Thyroid gland (tissue), 4 donors: ENCODE measurements around the gene HCN3. TPM values are rescaled to one million over a fixed set of nuclear protein-coding genes. Genes with fewer than 3 reads are reported as not detected.

ENCODE experiments used
- DNase-seq, 2 donors: peaks; one replicate each; pipeline ENCODE4 v3.0.0-alpha.2; 2019
- H3K27ac ChIP-seq, 3 donors: fragments of 200-600 bp; sonication (generic); 1 replicate in 2 of 3; 2 replicates in 1 of 3; pipeline ENCODE4 v1.5.1; 2016 to 2019; ENCODE audit warnings: mild to moderate bottlenecking in 1 of 3, moderate library complexity in 1 of 3
- H3K27me3 ChIP-seq: fragments of 200-600 bp; sonication (generic); one replicate; pipeline ENCODE4 v1.5.1; 2019
- H3K36me3 ChIP-seq, 2 donors: fragments of 200-600 bp; sonication (generic); one replicate each; pipeline ENCODE4 v1.5.1; 2016 to 2019
- H3K4me1 ChIP-seq, 2 donors: fragments of 200-600 bp; sonication (generic); one replicate each; pipeline ENCODE4 v1.5.1; 2017 to 2019
- H3K4me3 ChIP-seq, 3 donors: fragments of 200-600 bp; sonication (generic); replicated peaks in 1 of 3; 1 replicate in 2 of 3; 2 replicates in 1 of 3; pipeline ENCODE4 v1.5.1; 2016; ENCODE audit warnings: mild to moderate bottlenecking in 1 of 3
- H3K9me3 ChIP-seq: fragments of 200-600 bp; sonication (generic); one replicate; pipeline ENCODE4 v1.5.1; 2017
- POLR2A ChIP-seq, 2 donors: fragments of 450-650 bp; IDR thresholded peaks; one replicate each; pipeline ENCODE4 v1.6.1; 2017; ENCODE audit warnings: antibody characterized with exemption in 2 of 2, mild to moderate bottlenecking in 2 of 2, moderate library complexity in 1 of 2
- WGBS, 2 donors: methylation state at CpG; one replicate each; pipeline ENCODE4 v1.1.5; 2017; 5-methylcytosine and 5-hydroxymethylcytosine counted together
- intact Hi-C: fragments of 100-400 bp; cut with DNase I; formaldehyde crosslinking; loops from one replicate; pipeline ENCODE4 v1.15.1; 2023
- total RNA-seq, 4 donors: library from RNA; depleted of rRNA; stranded (reverse); fragments of >200 nt; gene quantifications; one replicate each; pipeline ENCODE4 v1.2.3, GENCODE V29; 2016
- TF ChIP-seq, protein P1 (sequence below), 6 experiments: fragments of 200-600 bp in 3 of 6; fragments of 450-650 bp in 3 of 6; sonication (generic) in 3 of 6; IDR thresholded peaks; one replicate each; pipeline ENCODE4 v1.5.1; 2016 to 2019; ENCODE audit warnings: antibody characterized with exemption in 6 of 6, mild to moderate bottlenecking in 2 of 6, inconsistent platforms in 1 of 6, moderate library complexity in 1 of 6

The HCN3 gene
- total RNA-seq, 4 donors from 2014 or later, result 1.5 to 2.9 (median 2.2) TPM

DNA sequence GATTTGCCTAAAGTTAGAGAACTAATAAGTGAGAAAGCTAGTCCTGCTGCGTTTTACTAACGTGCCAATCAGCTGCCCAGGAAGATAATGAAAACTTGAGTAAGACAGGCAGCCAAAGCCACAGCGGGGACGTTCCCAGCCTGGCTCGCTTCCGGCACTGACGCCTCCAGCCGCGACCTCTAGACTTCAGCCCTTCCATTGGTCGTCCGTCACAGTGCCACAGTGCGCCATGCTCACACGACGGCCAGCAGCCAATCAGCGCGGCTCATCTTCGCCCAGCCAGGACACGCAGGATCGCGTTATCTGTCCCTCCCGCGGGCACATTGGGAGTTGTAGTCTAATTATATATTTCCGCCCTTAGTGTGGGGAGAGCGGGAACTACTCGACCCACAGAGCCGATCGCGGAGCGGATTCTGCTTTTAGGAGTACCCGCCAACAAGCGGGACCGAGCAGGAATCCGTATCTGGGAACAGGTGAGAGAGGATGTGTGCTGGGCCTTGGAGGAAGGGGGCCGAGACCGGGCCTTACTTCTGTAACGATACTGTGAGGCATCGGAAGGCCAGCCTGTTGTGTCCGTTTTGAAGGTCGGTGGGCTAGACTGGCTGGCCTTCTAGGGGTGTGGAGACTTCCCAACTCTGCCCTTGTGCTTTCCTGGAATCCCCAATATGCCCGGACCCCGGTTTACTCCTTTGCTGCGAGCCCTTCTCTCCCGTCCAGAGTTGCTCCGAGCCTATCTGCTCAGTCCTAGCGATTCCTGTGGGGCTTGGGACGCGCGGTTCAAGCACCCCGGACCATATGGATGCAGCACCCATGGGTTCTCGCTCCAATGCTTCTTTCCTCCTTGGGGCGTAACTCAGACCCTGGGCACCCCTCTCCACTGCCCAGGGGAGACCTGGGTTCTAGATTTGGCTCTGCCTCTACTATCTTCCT is 31.5 kb downstream of the HCN3 start, which contains the start of gene FDPS:
TSS of gene FDPS (plus strand) at position 374 of the 930 bp plus-strand sequence. CDS start 924 bp downstream, outside the sequence.
- Histone ChIP-seq H3K4me1 (peaks cover 13 to 20% of the 10 kb centered on the region in 2 donors), H3K9me3 (no peaks in the 10 kb centered on the region), H3K27me3 (no peaks in the 10 kb centered on the region), H3K4me3 (peak within 1 kb of the TSS; percentile 34 to 55 (median 52)), H3K36me3 (no peaks in the 10 kb centered on the region), H3K27ac (peak within 1 kb of the TSS; percentile 66 to 82 (median 79))
- peak; percentile 99 for DNase-seq
- TF ChIP-seq, protein P1, sequence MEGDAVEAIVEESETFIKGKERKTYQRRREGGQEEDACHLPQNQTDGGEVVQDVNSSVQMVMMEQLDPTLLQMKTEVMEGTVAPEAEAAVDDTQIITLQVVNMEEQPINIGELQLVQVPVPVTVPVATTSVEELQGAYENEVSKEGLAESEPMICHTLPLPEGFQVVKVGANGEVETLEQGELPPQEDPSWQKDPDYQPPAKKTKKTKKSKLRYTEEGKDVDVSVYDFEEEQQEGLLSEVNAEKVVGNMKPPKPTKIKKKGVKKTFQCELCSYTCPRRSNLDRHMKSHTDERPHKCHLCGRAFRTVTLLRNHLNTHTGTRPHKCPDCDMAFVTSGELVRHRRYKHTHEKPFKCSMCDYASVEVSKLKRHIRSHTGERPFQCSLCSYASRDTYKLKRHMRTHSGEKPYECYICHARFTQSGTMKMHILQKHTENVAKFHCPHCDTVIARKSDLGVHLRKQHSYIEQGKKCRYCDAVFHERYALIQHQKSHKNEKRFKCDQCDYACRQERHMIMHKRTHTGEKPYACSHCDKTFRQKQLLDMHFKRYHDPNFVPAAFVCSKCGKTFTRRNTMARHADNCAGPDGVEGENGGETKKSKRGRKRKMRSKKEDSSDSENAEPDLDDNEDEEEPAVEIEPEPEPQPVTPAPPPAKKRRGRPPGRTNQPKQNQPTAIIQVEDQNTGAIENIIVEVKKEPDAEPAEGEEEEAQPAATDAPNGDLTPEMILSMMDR (IDR thresholded peaks at IDR 0.05), result peak in 4 of 6 experiments; percentile 10 to 44 (median 34)
- peak in 1 of 2 donors; percentile 80 for TF ChIP-seq POLR2A (IDR thresholded peaks at IDR 0.05)
- intact Hi-C loops, result no loop called here
- 0% methylated on average over 42 to 51 of the region's 51 CpGs for WGBS, 2 donors

DNA sequence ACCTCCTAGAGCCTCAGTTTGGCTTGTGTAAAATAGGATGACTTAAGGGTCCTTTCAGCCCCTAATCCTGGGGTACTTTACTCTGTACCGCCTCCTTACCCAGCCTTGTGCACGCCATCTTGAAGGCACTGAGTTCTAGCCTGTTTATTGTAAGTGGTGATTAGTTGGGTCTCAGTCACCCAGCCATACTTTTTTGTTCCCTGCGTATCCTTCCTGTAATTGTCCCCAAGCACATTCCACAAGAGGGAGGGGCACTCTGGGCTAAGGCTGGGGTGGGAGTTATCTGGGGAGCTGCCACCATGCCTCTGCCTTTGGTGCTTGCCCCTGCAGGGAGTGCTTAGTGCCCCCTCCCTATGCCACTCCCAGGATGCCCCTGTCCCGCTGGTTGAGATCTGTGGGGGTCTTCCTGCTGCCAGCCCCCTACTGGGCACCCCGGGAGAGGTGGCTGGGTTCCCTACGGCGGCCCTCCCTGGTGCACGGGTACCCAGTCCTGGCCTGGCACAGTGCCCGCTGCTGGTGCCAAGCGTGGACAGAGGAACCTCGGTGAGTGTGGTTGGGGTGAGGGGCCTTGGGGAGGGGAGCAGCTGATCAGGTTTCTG is 32.3 kb downstream of the HCN3 start:
- H3K9me3 ChIP-seq, result no peaks in the 10 kb centered on the region
- TF ChIP-seq POLR2A (IDR thresholded peaks at IDR 0.05), result no peak
- TF ChIP-seq, protein P1 (IDR thresholded peaks at IDR 0.05), result no peak
- H3K27ac ChIP-seq, result peak overlapping the region; percentile 31 to 81 (median 79)
- H3K4me3 ChIP-seq, result peak overlapping the region; percentile 34 to 55 (median 52)
- 2 to 7% methylated on average over 9 to 11 of the region's 11 CpGs for WGBS, 2 donors
- H3K36me3 ChIP-seq, result no peaks in the 10 kb centered on the region
- DNase-seq, result peak; percentile 52 to 54
- no peaks in the 10 kb centered on the region for H3K27me3 ChIP-seq
- peaks cover 13 to 20% of the 10 kb centered on the region in 2 donors for H3K4me1 ChIP-seq
- intact Hi-C loops, result no loop called here

DNA sequence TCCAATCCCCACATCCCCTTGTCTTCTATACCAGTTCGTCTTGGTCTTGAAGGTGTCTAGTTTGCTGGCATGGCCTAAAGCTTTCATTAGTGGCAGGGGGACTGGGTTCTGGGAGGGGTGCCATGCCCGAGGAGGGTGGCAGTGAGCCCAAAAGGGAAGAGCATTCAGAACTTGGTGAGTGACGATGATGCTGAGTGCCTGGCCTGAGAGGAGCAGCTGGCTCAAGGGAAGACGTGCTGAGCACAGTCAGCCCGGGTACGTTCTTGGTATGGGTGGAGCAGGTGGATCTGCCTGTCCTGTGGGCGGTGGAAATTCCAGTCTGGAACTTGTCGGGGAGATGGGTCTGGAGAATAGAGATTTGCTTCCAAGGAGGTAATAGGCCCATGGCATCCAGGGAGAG is 36.0 kb downstream of the HCN3 start:
- intact Hi-C loops, result no loop called here
- H3K27ac ChIP-seq, result no peak overlapping the region
- no peak for TF ChIP-seq POLR2A (IDR thresholded peaks at IDR 0.05)
- TF ChIP-seq, protein P1 (IDR thresholded peaks at IDR 0.05), result no peak
- no peak overlapping the region for H3K4me3 ChIP-seq
- peaks cover 13% of the 10 kb centered on the region in 2 donors for H3K4me1 ChIP-seq
- WGBS, 2 donors, result 84 to 90% methylated on average over 8 of the region's 8 CpGs
- no peaks in the 10 kb centered on the region for H3K9me3 ChIP-seq
- DNase-seq, result no peak
- no peaks in the 10 kb centered on the region for H3K36me3 ChIP-seq
- H3K27me3 ChIP-seq, result no peaks in the 10 kb centered on the region

DNA sequence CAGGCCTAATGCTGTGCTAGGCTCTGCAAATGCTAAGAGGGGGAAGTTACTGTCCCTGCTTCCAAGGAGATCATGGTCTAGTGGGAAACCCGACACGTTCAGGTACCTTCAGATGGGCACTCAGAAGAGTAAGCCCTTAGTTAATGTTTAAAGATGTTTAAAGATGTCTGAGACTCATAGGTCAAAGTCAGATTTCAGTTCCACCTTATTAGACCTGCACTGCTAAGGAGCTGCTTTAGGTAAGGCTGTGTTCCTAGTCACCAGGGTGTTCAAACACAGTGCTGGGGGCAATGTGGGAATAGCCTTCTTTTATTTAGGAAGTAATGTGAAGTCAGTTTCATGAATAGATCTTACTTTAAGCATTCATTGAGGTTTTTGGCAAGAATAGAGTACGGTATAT is 39.7 kb downstream of the HCN3 start:
- Histone ChIP-seq H3K4me3 (no peak overlapping the region), H3K27me3 (no peaks in the 10 kb centered on the region), H3K9me3 (no peaks in the 10 kb centered on the region), H3K27ac (no peak overlapping the region), H3K36me3 (no peaks in the 10 kb centered on the region), H3K4me1 (peaks cover 12 to 16% of the 10 kb centered on the region in 2 donors)
- TF ChIP-seq, protein P1 (IDR thresholded peaks at IDR 0.05), result no peak
- TF ChIP-seq POLR2A (IDR thresholded peaks at IDR 0.05), result no peak
- DNase-seq, result no peak
- intact Hi-C loops, result no loop called here
- whole genome bisulfite sequencing, 2 donors, result 90 to 97% methylated on average over 3 of the region's 3 CpGs
